ENCODE data around the gene FLAD1.
"Not testable (repeated sequence)": the region's sequence is repeated elsewhere in the genome, so short reads cannot be mapped to it uniquely, and the experiment has no call there.

The FLAD1 gene

GRCh38 chr1:154969860-154970452 lies 13.2 kb upstream of the FLAD1 start:
- DNase-seq = no peak

DNA sequence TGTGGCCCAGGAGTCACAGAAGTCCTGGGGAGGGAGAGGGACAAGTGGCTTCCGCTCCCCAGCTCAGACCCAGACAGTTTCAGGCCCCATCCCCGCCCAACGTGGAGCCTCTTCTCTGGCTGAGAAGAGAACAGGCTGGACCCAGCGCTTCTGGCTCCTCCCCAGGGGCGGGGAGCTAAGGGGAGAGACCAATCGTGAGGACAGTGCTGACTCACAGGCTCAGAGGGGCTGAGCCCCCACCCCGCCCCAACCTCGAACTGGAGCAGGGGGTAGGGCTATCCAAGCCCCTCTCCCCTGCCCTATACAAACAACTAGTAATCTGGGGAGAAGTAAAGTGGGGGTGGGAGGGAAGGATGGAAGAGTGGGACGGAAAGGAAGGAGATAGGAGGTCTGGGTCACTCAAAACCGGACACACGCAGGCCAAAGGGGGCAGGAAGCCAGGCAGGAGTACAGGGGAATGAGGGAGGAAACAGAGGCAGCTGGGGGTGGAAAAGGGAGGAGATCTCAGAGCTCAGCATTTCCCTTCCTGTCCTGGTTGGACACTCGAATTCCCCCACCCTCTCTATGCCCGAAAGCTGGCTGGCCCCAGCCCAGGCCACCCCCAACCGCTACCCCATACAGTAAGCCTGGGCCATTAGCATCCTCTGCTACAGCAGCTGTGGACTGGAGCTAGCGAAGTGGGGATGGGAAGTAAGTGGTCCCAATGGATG lies 12.4 kb upstream of the FLAD1 start, which contains the start of gene SHC1:
Gene SHC1 (minus strand): TSS at position 117 of the 710 bp plus-strand sequence. CDS start 221 bp downstream, outside the sequence.
- peak; percentile 48 to 56 for DNase-seq

DNA sequence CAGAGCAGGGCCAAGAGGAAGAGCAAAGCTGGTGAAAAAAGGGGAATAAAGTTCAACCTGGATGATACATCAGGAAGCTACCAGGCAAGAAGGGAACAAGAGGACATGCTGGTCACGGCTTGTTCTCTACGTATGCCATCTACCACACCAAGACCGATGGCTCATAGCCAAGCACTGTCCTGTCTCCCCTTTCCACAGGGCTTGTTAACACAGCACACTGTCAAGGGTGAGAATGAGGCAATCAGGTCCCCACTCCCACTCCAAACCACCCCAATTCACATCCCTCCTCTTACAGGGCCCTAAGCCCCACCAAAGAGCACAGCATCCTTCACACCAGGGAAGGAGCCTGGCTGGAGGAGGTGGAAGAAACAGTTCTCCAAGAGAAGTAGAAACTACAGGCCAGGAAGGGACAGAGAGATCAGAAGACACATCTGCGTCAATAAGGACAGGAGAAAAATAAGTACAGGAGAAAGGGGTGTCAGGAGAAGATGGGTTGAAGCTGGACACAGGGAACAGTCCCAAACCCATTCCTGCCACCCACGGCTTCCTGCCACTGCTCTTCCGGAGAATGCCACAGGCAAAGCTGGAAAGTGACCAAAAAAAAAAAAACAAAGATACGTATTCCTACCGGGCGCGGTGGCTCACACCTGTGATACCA lies 11.7 kb upstream of the FLAD1 start:
- DNase-seq = no peak

GRCh38 chr1:154972213-154972516 lies 11.0 kb upstream of the FLAD1 start:
- DNase-seq = no peak

DNA sequence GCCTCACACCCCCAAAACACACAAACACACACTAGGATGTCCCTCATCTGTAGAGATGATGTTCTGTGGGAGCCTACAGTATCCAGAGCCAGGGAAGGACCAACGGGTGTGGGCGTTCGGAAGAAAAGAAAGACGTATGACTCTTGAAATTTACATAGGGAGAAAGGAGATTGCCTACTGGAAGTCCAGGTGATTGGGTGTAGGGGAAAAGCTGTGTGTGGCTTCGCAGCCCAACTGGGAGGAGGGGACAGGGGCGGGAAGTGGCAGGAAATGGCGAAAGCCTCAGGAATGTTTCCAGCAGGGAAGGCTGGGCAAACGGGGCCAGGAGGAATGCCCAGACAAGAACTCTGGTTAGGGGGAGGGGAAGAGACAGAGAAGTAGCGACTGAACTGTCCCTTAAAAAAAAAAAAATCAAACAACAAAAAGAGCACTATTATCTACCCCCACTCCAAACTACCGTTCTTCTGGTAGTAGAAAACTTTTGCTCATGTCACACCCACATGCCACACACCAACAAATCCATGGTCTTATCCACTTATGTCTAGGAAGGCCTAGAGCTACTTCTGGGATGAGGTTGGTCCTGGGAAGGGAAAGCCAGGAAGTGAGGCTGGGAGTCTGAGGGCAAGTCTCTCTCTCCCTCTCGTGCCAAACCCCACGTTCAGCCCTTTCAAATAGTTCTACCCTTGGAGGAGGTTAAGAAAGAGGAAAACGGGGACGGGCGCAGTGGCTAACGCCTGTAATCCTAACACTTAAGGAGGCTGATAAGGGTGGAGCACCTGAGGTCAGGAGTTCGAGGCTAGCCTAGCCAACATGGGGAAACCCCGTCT lies 10.4 kb upstream of the FLAD1 start:
- DNase-seq = no peak

DNA sequence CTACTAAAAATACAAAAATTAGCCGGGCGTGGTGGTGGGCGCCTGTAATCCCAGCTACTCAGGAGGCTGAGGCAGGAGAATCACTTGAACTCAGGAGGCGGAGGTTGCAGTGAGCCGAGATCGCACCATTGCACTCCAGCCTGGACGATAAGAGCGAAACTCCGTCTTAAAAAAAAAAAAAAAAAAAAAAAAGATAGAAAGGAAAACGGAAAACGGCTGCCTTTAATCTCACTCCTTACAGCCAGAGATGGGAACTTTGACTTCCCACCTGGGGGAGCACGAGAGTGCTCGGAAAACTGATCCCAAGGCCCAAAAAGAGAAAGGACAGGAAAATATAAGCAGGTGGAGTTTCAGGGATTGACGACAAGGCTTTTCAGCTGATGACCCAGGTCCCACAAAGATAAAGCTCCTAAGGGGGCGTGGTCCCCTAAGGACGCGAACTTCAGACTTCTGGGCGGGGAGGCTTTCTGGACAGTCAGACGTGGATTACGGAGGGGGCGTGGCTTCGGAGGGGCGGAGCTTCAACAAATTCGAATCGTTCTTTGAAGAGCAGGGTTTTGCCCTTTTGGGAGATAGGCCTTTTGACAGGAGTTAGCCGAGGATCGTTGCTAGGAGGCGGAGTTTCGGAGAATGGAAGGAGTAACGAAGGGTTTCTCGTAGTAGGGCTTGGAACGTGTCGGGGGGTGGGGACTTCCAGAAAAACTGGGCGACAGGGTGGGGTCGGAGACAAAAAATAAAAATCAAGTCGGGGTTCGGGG lies 9.6 kb upstream of the FLAD1 start:
- peak; percentile 94 to 96 for DNase-seq

DNA sequence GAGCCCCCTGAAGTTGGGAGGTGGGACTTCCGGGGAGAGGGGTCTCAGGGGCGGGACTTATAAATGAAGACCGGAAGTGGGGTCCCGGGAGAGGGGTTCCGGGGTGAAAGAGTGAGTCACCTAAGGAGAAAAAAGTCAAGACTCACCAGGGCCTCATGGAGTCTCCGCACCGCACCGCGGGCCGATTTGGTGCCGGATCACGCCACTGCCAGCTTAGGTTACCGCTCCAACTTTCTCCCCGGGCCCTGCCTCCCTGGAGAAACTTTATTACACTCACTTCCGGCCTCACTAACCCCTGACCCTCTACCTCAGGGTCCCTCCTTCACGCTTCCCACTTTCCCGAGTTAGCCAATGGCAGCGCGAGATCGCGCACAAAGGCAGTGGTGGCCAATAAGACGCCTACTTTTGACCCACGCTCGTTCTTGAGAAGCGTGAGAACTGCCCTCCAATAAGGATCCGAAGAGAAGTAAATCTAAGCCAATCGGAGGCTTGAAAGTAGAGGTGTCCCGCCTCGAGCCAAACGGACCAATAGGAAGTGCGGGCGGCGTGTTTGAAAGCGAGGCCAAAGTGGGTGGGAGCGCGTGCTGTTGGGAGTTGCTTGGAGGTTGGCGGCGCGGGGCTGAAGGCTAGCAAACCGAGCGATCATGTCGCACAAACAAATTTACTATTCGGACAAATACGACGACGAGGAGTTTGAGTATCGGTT lies 8.9 kb upstream of the FLAD1 start, which contains the start of gene CKS1B:
Gene CKS1B (plus strand): TSS at position 580 of the 706 bp plus-strand sequence. CDS start 65 bp downstream, at position 645.
- peak; percentile 100 for DNase-seq

DNA sequence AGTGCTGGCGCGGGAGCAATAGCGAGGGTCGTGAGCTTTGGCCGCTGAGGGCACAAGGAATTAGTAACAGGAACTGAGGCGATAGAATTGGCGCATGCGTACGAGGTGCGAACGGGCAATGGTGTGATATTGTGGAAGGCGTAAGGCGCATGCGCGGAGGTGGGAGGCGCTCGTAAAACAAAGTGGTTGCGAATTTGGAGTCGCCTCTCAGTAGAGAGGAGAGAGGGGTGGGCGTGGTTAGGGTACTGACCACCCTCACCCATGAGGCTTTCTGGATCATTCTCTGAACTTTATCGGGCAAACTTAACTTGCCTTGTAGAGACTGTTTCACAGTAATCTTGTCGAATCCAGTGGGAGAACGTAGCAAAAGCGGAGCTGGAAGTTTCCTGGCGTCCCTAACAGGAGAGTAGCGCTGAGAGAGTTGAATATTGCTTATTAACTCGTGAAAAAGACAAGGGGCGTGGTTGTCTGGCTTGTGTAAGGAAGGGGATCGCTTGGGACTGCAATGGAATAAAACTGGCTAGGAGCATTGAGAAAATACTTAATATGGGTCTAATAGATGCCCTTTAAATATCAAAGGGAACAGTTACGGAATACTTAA lies 8.2 kb upstream of the FLAD1 start:
- DNase-seq = peak; percentile 94 to 98

GRCh38 chr1:154975409-154976059 lies 7.6 kb upstream of the FLAD1 start:
- peak; percentile 48 to 50 for DNase-seq

DNA sequence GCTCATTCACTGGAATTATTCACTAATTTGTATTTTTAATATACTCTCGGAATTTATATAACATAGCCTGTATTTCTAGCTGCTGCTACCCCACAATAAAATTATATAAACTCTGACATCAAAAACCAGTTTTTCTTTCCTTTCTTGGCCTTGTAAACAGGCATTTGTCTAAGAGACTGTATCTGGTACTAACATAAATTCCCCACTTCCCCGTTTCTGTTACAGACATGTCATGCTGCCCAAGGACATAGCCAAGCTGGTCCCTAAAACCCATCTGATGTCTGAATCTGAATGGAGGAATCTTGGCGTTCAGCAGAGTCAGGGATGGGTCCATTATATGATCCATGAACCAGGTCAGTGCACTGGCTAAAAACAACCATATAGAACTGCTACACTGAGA lies 5.4 kb upstream of the FLAD1 start:
- DNase-seq = not testable (repeated sequence)

- DNase-seq = no peak
Observed at GRCh38 chr1:154978360-154978759, 4.8 kb upstream of the FLAD1 start.

- DNase-seq = no peak
Observed at GRCh38 chr1:154982341-154982740, 803 bp upstream of the FLAD1 start.

GRCh38 chr1:154983776-154984466 lies 777 bp downstream of the FLAD1 start:
- no peak for DNase-seq

DNA sequence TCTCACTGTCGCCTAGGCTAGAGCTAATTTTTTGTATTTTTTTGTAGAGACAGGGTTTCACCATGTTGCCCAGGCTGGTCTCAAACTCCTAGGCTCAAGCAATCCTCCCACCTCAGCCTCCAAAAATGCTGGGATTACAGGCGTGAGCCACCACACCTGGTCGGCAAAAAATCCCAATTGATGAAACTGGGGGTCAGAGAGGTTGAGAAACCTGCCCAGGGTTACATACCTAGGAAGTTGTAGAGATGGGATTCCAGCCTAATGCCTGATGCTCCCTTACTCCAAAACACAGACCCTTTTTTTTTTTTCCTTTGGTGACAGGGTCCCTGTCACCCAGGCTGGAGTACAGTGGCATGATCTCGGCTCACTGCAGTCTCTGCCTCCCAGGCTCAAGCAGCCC lies 3.6 kb downstream of the FLAD1 start:
- not testable (repeated sequence) for DNase-seq

DNA sequence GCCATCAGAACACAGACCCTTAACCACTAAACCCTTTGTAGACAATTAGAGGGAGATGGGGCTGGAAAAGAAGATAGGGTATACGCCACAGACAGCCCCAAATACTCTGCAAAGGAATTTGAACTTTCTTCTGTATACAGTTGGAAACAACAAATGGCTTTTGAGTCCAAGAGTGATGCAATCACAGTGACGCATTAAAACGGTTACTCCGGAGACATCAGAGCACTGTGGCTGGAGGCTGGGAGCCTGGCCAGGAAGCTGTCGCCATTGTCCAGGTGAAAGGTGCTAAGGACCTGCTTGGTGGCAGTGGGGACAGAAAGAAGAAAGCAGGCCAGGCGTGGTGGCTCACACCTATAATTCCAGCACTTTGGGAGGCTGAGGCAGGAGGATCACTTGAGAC lies 4.2 kb downstream of the FLAD1 start:
- no peak for DNase-seq

DNA sequence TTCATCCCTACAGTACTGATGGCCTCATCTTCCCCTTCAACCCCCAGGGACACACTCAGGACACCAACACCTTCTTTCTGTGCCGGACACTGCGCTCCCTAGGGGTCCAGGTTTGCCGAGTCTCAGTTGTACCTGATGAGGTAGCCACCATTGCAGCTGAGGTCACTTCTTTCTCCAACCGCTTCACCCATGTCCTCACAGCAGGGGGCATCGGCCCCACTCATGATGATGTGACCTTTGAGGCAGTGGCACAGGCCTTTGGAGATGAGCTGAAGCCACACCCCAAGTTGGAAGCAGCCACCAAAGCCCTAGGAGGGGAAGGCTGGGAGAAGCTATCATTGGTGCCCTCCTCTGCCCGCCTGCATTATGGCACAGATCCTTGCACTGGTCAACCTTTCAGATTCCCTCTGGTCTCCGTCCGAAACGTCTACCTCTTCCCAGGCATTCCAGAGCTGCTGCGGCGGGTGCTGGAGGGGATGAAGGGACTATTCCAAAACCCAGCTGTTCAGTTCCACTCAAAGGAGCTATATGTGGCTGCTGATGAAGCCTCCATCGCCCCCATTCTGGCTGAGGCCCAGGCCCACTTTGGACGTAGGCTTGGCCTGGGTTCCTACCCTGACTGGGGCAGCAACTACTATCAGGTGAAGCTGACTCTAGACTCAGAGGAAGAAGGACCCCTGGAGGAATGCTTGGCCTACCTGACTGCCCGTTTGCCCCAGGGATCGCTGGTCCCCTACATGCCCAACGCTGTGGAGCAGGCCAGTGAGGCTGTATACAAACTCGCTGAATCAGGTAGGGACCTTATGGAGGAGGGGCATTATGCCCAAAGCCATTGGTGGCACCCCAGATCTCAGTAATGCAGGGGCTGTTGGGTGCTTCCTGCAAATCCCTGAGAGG lies 5.2 kb downstream of the FLAD1 start:
- DNase-seq = no peak

DNA sequence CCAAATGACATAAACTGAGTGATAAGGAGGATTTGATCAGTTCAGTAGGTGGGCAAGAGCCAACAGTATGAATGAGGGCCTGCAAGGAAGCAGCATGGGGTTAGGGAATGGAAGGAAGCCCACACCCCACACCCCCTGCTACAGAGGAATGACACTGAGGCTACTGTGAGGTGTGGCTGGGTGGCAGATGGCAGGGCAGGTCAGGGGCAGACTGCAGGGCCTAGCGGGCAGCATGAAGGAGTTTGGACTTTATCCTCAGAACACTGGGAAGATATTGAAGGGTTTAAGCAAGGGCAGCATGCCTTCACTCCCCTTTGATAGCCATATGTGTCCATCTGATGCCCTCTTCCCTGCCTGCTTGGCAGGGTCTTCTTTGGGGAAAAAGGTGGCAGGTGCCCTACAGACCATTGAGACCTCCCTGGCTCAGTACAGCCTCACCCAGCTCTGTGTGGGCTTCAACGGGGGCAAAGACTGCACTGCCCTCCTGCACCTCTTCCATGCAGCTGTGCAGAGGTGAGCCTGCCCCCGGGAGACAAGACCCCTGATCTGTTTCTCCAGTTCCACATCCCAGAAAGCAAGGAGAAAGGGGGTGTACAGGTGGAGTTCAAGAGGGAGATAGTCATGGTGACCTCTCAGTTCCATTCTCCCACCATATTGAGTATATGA lies 6.2 kb downstream of the FLAD1 start:
- DNase-seq = no peak

DNA sequence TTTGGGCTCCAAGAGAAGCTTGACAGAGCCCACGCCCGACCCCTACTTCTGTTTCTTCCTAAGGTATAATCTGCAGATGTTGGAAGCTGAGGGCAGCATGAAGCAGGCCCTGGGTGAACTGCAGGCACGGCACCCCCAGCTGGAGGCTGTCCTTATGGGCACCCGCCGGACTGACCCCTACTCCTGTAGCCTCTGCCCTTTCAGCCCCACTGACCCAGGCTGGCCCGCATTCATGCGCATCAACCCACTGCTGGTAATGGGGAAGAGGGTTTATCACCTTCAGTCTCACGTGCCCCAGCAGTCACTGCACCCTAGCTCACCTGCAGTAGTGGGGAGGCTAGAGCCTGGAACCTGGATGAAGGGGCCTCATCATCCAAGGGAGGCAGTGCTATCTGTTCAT lies 7.1 kb downstream of the FLAD1 start:
- DNase-seq = no peak

All from Kasumi-1 (cell line).